ENCODE measurements around the gene RASGEF1C.

The RASGEF1C gene

DNA sequence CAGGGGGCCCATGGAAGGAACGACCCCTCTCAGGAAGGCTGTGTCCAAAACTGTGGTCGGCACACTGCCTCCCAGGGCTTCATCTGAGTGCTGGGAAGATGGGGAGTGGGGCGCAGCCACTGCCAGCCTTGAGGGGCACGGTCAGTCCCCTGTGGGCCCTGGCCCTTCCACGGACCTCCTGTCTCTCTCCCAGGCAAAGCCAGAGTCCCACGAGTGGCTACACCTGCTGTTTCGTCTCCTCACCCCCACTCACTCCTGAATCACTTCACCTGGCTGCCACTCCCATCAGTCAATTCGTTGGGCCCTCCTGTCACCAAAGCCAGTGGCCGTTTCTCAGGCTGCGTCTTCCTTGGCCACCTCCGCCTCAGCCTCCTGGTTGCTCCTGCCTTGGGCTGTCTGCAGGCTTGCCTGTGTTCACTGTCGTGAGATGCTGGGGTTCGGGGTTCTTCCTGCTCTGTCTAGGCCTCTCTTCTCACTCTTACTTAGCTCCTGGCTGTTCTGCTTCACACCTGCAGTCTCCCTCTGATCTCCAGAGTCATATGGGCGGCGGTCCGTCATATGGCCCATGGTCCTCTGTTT lies 78.6 kb downstream of the RASGEF1C start:
- no peaks in the 10 kb centered on the region for H3K27me3 ChIP-seq (ENCODE audit: low read length)
- no peak overlapping the region for H3K4me3 ChIP-seq (ENCODE audit: insufficient read depth, low read length, poor library complexity, severe bottlenecking)
- no peaks in the 10 kb centered on the region for H3K9me2 ChIP-seq (replicated peaks; ENCODE audit: insufficient read depth, low read length)
- TF ChIP-seq, protein P1, sequence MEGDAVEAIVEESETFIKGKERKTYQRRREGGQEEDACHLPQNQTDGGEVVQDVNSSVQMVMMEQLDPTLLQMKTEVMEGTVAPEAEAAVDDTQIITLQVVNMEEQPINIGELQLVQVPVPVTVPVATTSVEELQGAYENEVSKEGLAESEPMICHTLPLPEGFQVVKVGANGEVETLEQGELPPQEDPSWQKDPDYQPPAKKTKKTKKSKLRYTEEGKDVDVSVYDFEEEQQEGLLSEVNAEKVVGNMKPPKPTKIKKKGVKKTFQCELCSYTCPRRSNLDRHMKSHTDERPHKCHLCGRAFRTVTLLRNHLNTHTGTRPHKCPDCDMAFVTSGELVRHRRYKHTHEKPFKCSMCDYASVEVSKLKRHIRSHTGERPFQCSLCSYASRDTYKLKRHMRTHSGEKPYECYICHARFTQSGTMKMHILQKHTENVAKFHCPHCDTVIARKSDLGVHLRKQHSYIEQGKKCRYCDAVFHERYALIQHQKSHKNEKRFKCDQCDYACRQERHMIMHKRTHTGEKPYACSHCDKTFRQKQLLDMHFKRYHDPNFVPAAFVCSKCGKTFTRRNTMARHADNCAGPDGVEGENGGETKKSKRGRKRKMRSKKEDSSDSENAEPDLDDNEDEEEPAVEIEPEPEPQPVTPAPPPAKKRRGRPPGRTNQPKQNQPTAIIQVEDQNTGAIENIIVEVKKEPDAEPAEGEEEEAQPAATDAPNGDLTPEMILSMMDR (IDR thresholded peaks at IDR 0.05; ENCODE audit: insufficient read depth, low read length, poor library complexity, severe bottlenecking) = no peak
- TF ChIP-seq EZH2phosphoT487 (conservative IDR thresholded peaks at IDR 0.05; ENCODE audit: low read length) = no peak
- H3F3A ChIP-seq (ENCODE audit: insufficient read depth) = no peaks in the 10 kb centered on the region
- H3K4me2 ChIP-seq (ENCODE audit: low read depth, low read length, poor library complexity, severe bottlenecking) = no peak overlapping the region
- H3K9ac ChIP-seq (ENCODE audit: low read length) = no peak overlapping the region
- H3K36me3 ChIP-seq (ENCODE audit: low read length) = no peaks in the 10 kb centered on the region
- H4K20me1 ChIP-seq (ENCODE audit: low read depth, low read length) = no peaks in the 10 kb centered on the region
- H3K27ac ChIP-seq (ENCODE audit: low read depth, low read length) = no peak overlapping the region
- H3K9me3 ChIP-seq (ENCODE audit: insufficient read depth, low read length) = no peaks in the 10 kb centered on the region
- no peaks in the 10 kb centered on the region for H3K79me2 ChIP-seq (ENCODE audit: insufficient read depth, low read length)
- no peak overlapping the region for H2AFZ ChIP-seq (ENCODE audit: low read depth, low read length, severe bottlenecking)

DNA sequence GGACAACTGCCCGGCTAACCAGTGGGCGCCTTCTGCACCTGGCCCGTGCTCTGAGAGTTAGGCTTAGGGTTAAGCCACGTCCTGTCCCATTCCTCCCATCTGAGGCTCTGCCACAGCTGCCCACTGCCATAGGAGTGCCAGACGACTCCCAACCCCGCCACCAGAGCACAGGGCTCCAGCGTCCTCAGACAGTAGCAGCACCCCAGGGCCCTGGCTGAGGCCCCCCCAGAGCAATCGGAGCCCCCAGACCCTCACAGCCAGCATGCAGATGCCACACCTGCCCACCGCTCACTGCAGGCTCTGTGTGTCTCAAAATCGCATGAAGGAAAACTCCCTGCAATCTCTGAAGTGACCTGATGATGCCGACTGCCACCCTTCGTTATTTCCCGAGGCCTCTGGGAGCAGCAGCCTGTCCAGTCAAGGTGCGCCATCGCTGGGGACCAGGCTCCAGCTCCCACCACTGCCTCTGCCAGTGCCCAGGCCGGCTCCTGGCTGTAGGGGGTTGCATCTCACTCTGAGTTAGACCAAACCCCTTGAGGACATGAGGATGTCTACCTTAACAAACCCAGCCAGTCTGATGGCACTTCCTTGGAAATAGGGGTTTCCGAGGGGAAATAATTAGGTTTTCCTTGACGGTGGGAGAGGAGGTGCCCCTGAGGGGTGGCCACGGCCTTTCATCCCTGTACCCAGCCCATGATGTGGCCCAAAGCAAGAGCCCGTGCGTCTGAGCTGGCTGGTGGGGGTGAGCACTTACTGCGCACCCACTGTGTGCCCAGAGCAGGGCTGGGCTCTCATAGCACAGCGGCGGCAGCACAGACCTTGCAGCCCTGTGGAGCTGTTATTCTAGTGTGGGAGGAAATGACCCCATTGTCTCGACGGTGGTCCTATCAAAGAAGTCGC lies 79.5 kb downstream of the RASGEF1C start:
- TF ChIP-seq, protein P1 (IDR thresholded peaks at IDR 0.05; ENCODE audit: insufficient read depth, low read length, poor library complexity, severe bottlenecking) = no peak
- TF ChIP-seq EZH2phosphoT487 (conservative IDR thresholded peaks at IDR 0.05; ENCODE audit: low read length) = no peak
- Histone ChIP-seq H3K9ac (ENCODE audit: low read length) (no peak overlapping the region), H2AFZ (ENCODE audit: low read depth, low read length, severe bottlenecking) (no peak overlapping the region), H3K27me3 (ENCODE audit: low read length) (no peaks in the 10 kb centered on the region), H3K9me2 (replicated peaks; ENCODE audit: insufficient read depth, low read length) (no peaks in the 10 kb centered on the region), H3K27ac (ENCODE audit: low read depth, low read length) (no peak overlapping the region), H3K9me3 (ENCODE audit: insufficient read depth, low read length) (no peaks in the 10 kb centered on the region), H3K36me3 (ENCODE audit: low read length) (no peaks in the 10 kb centered on the region), H3F3A (ENCODE audit: insufficient read depth) (no peaks in the 10 kb centered on the region), H3K4me3 (ENCODE audit: insufficient read depth, low read length, poor library complexity, severe bottlenecking) (no peak overlapping the region), H3K79me2 (ENCODE audit: insufficient read depth, low read length) (no peaks in the 10 kb centered on the region), H4K20me1 (ENCODE audit: low read depth, low read length) (no peaks in the 10 kb centered on the region), H3K4me2 (ENCODE audit: low read depth, low read length, poor library complexity, severe bottlenecking) (no peak overlapping the region)

DNA sequence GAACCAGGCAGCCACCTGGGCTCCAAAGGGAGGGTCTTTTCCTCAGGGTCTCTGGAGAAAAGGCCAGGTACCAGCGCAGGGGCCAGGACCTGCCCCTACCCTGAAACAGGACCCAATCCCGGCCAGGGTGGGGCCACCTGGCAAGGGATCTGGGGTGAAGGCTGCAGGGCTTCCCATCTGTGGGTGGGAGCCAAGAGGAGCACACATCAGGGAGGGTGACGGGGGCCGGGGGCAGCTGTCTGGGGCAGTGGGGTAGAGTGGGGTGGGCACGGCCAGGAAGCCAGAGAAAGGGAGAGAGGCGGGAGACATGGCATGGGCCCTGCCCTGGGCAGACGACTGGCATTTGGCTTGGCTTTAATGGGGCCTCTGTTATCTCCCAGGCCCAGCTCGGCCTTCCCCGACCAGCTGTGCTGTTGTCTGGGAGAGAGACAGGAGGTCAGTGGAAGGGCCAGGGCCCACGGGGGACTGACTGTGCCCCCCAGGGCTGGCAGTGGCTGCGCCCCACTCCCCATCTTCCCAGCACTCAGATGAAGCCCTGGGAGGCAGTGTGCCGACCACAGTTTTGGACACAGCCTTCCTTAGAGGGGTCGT lies 80.2 kb downstream of the RASGEF1C start:
- H3F3A ChIP-seq (ENCODE audit: insufficient read depth) = no peaks in the 10 kb centered on the region
- no peak for TF ChIP-seq EZH2phosphoT487 (conservative IDR thresholded peaks at IDR 0.05; ENCODE audit: low read length)
- TF ChIP-seq, protein P1 (IDR thresholded peaks at IDR 0.05; ENCODE audit: insufficient read depth, low read length, poor library complexity, severe bottlenecking) = no peak
- no peaks in the 10 kb centered on the region for H3K9me3 ChIP-seq (ENCODE audit: insufficient read depth, low read length)
- no peak overlapping the region for H2AFZ ChIP-seq (ENCODE audit: low read depth, low read length, severe bottlenecking)
- no peak overlapping the region for H3K4me3 ChIP-seq (ENCODE audit: insufficient read depth, low read length, poor library complexity, severe bottlenecking)
- no peaks in the 10 kb centered on the region for H3K9me2 ChIP-seq (replicated peaks; ENCODE audit: insufficient read depth, low read length)
- H3K9ac ChIP-seq (ENCODE audit: low read length) = no peak overlapping the region
- no peak overlapping the region for H3K27ac ChIP-seq (ENCODE audit: low read depth, low read length)
- no peak overlapping the region for H3K4me2 ChIP-seq (ENCODE audit: low read depth, low read length, poor library complexity, severe bottlenecking)
- H4K20me1 ChIP-seq (ENCODE audit: low read depth, low read length) = no peaks in the 10 kb centered on the region
- H3K36me3 ChIP-seq (ENCODE audit: low read length) = no peaks in the 10 kb centered on the region
- no peaks in the 10 kb centered on the region for H3K79me2 ChIP-seq (ENCODE audit: insufficient read depth, low read length)
- no peaks in the 10 kb centered on the region for H3K27me3 ChIP-seq (ENCODE audit: low read length)
